Coronary artery (tissue), 2 donors: ENCODE results near the gene PLEK.
"Not testable (repeated sequence)": the region's sequence is repeated elsewhere in the genome, so short reads cannot be mapped to it uniquely, and the experiment has no call there.

Experiments used
- DNase-seq: peaks from one replicate; pipeline ENCODE4 v3.0.0-alpha.2; 2017; ENCODE audit warnings: low spot score
- H3K27ac ChIP-seq, 2 donors: fragments of 200-600 bp; sonication (generic); one replicate each; pipeline ENCODE4 v1.5.1; 2016 to 2019
- H3K4me3 ChIP-seq: fragments of 200-600 bp; sonication (generic); 2 replicates; pipeline ENCODE4 v1.5.1; 2016; ENCODE audit warnings: mild to moderate bottlenecking, moderate library complexity
- TF ChIP-seq, protein P1 (sequence below): fragments of 200-600 bp; sonication (generic); IDR thresholded peaks from one replicate; pipeline ENCODE4 v1.5.1; 2019; ENCODE audit warnings: antibody characterized with exemption

Gene PLEK

DNA sequence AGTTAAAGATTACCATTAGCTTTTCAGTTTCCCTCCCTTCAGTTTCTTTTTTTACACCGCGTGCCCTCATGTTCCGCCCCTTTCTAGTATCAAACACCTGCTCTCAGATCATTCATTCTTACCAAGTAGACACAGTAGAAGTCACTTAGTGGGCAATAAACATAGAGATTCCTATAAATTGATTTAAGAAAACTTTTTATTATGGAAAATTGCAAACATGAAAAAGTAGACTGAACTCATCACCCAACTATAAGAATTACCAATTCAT, 24.1 kb upstream of the PLEK start:
- H3K4me3 ChIP-seq: no peak overlapping the region
- TF ChIP-seq, protein P1, sequence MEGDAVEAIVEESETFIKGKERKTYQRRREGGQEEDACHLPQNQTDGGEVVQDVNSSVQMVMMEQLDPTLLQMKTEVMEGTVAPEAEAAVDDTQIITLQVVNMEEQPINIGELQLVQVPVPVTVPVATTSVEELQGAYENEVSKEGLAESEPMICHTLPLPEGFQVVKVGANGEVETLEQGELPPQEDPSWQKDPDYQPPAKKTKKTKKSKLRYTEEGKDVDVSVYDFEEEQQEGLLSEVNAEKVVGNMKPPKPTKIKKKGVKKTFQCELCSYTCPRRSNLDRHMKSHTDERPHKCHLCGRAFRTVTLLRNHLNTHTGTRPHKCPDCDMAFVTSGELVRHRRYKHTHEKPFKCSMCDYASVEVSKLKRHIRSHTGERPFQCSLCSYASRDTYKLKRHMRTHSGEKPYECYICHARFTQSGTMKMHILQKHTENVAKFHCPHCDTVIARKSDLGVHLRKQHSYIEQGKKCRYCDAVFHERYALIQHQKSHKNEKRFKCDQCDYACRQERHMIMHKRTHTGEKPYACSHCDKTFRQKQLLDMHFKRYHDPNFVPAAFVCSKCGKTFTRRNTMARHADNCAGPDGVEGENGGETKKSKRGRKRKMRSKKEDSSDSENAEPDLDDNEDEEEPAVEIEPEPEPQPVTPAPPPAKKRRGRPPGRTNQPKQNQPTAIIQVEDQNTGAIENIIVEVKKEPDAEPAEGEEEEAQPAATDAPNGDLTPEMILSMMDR: no peak
- no peak overlapping the region for H3K27ac ChIP-seq
- DNase-seq: no peak

DNA sequence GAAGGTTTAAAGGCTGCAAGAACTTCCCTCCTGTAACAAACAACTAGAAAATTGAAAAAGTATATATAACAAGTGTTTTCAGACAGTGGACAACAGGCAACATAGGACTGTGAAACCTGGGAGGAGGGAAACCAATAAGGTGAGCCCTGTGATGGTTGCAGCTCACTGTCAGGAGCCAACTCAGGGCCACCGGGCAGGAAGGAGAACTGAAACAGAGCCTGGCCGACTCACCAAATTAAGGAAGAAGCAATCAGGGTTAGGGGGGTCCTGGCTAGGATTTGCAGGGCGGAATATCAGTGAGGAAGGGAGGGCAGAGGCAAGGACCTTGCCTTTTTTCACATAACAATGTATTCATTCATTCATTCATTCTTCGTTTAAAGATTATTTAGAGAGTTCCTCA, 23.5 kb upstream of the PLEK start:
- TF ChIP-seq, protein P1: no peak
- H3K4me3 ChIP-seq: no peak overlapping the region

DNA sequence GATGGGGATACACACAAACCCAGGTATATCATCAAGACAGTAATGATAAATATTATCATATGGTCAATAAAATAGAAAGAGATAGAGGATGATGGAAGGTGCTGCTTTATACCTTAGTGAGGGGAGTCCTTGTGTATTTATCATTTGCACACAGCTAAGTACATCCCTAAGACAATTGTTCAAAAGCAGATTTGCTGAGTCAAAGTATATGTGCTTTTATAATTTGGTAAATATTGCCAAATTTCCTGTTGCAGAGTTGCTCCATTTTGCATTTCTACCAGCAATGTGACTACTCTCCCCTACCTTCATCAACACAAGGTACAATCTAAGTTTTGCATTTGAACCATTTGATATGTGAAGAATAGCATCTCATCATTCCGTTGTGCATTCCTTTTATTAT, 22.6 kb upstream of the PLEK start:
- no peak overlapping the region for H3K4me3 ChIP-seq
- TF ChIP-seq, protein P1: no peak
- H3K27ac ChIP-seq: no peak overlapping the region
- no peak for DNase-seq

More for the DNA sequence above, 23.5 kb upstream of the PLEK start:
- no peak overlapping the region for H3K27ac ChIP-seq
- no peak for DNase-seq

DNA sequence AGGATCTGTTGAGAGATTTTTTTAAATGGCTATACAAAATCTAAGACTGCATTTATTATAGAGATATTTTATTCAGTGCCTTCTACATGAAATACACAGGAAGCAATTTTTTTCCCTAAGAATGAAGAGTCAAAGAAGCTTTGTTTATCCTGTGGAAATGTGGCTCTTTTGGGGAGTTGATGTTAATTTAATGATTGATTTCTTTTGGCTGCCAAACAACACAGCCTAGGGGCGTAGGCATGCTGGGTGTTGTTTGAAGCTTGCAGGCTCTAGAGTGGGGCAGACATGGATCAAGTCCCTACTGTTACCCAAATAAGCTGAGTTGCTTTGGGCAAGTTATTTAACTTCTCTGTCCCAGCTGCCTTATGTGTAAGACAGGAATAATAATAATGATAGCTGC, 21.1 kb upstream of the PLEK start:
- DNase-seq: no peak
- TF ChIP-seq, protein P1: no peak
- no peak overlapping the region for H3K4me3 ChIP-seq
- H3K27ac ChIP-seq: no peak overlapping the region

DNA sequence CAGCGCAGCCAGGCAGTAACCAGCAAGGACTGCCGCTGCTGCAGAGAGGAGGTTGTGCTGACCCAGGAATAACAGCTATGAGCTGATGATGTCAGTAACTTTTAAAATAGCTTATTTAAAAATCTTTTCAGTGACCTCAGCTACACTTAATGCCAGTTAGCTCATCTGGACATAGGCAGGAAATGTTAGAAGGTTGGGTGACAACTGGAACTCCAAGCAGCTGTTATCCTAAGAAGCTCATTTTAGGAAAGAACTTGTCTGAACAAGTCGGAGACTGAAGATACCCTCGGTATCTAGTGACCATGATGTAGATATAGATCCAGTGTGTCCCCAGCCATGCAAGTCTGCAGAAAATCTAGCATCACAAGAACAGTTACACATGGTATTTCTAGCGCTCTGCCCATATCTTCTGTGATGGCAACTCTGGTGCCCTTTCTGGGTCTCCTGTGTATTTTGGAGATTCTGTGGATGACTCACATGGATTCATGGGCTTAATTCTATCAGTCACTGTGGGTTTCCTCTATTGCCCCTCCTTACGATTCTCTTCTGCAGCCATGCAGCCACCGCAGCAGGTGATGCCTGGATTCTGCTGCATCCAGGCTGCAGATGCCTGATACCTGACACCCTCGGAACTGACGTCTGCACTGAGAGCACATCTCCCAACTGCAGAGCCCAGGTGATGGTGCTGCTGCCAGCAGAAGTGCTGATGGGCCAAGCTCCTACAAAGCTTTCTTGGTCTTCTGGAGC, 19.8 kb upstream of the PLEK start:
- TF ChIP-seq, protein P1: no peak
- H3K4me3 ChIP-seq: no peak overlapping the region
- no peak overlapping the region for H3K27ac ChIP-seq
- DNase-seq: no peak

DNA sequence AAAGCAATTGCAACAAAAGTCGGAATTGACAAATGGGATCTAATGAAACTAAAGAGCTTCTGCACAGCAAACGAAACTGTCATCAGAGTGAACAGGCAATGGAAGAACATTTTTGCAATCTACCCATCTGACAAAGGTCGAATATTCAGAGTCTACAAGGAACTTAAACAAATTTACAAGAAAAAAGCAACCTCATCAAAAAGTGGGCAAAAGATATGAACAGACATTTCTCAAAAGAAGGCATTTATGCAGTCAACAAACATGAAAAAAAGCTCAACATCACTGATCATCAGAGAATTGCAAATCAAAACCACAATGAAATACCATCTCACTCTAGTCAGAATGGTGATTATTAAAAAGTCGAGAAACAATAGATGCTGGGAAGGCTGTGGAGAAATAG, 16.0 kb upstream of the PLEK start:
- not testable (repeated sequence) for DNase-seq, H3K4me3 ChIP-seq, H3K27ac ChIP-seq

DNA sequence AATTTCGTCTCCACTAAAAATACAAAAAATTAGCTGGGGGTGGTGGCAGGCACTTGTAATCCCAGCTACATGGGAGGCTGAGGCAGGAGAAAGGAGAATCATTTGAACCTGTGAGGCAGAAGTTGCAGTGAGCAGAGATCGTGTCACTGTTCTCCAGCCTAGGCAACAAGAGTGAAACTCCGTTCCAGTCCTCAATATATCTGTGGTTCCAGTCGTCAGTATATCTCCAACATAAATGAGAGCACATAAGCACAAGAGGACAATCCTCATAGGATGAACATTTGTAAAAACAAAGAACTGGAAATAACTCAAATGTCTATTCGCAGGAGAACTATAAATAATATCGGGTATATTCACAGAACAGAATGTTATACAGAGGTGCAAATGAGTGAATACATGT, 13.1 kb upstream of the PLEK start:
- Histone ChIP-seq H3K27ac (no peak overlapping the region), H3K4me3 (no peak overlapping the region)
- DNase-seq: no peak
- TF ChIP-seq, protein P1: no peak
